Ishikawa (cell line): Measurements from ENCODE around the gene OR8K5.

Source experiments
- CEBPB ChIP-seq: IDR thresholded peaks from 2 replicates; pipeline ENCODE4 v1.6.1; 2012
- CREB1 ChIP-seq: IDR thresholded peaks from 2 replicates; pipeline ENCODE4 v1.6.1; 2012; ENCODE audit warnings: low read depth
- EGR1 ChIP-seq: IDR thresholded peaks from 2 replicates; pipeline ENCODE4 v1.6.1; 2012
- EP300 ChIP-seq: IDR thresholded peaks from 2 replicates; pipeline ENCODE4 v1.6.1; 2012; ENCODE audit warnings: borderline replicate concordance
- MAX ChIP-seq: IDR thresholded peaks from 2 replicates; pipeline ENCODE4 v1.6.1; 2012
- NFIC ChIP-seq: IDR thresholded peaks from 2 replicates; pipeline ENCODE4 v1.6.1; 2012
- RAD21 ChIP-seq: IDR thresholded peaks from 2 replicates; pipeline ENCODE4 v1.6.1; 2012; ENCODE audit warnings: low read depth
- REST ChIP-seq: IDR thresholded peaks from 2 replicates; pipeline ENCODE4 v1.6.1; 2012; ENCODE audit warnings: low read depth, mild to moderate bottlenecking
- TAF1 ChIP-seq: IDR thresholded peaks from 2 replicates; pipeline ENCODE4 v1.6.1; 2012; ENCODE audit warnings: low read depth, mild to moderate bottlenecking
- TCF12 ChIP-seq: IDR thresholded peaks from 2 replicates; pipeline ENCODE4 v1.6.1; 2012; ENCODE audit warnings: low read depth
- TEAD4 ChIP-seq: IDR thresholded peaks from 2 replicates; pipeline ENCODE4 v1.6.1; 2012
- USF1 ChIP-seq: IDR thresholded peaks from 2 replicates; pipeline ENCODE4 v1.6.1; 2012
- YY1 ChIP-seq: IDR thresholded peaks from 2 replicates; pipeline ENCODE4 v1.6.1; 2012; ENCODE audit warnings: low read depth
- ZBTB7A ChIP-seq: IDR thresholded peaks from 2 replicates; pipeline ENCODE4 v1.6.1; 2012; ENCODE audit warnings: low read depth

The OR8K5 gene

GRCh38 chr11:56152333-56152732, 7.8 kb downstream of the OR8K5 start:
- TF ChIP-seq EP300 (no peak), NFIC (no peak), TCF12 (no peak), TAF1 (no peak), REST (no peak), RAD21 (no peak), EGR1 (no peak), CREB1 (no peak), MAX (no peak), USF1 (no peak), YY1 (no peak)

- TF ChIP-seq ZBTB7A, result no peak
- TF ChIP-seq TEAD4, result no peak
- TF ChIP-seq CREB1, result no peak
- no peak for TF ChIP-seq USF1
Observed at GRCh38 chr11:56151376-56151775, 8.7 kb downstream of the OR8K5 start.

- TF ChIP-seq ZBTB7A, result no peak
- no peak for TF ChIP-seq REST
- no peak for TF ChIP-seq EGR1
- no peak for TF ChIP-seq NFIC
- TF ChIP-seq YY1, result no peak
- no peak for TF ChIP-seq TCF12
- TF ChIP-seq MAX, result no peak
- no peak for TF ChIP-seq CEBPB
Observed at GRCh38 chr11:56140151-56140661, 19.9 kb downstream of the OR8K5 start, which contains the start of gene OR8J3. Gene OR8J3 (minus strand): TSS chr11:56140201. CDS start chr11:56137718, 2,483 bp downstream.

GRCh38 chr11:56122073-56122472, 38.0 kb downstream of the OR8K5 start, which contains the start of gene OR8H3:
Gene OR8H3 (plus strand): TSS chr11:56122373. CDS start chr11:56122373, 0 bp downstream.
- no peak for TF ChIP-seq REST
- no peak for TF ChIP-seq CREB1
- no peak for TF ChIP-seq YY1
- no peak for TF ChIP-seq EGR1
- no peak for TF ChIP-seq MAX
- no peak for TF ChIP-seq ZBTB7A
- no peak for TF ChIP-seq NFIC
